ENCODE results near the gene HBS1L. TPM values are rescaled to one million over a fixed set of nuclear protein-coding genes. Genes with fewer than 3 reads are reported as not detected.
"Not testable (repeated sequence)": the region's sequence is repeated elsewhere in the genome, so short reads cannot be mapped to it uniquely, and the experiment has no call there.

The HBS1L gene
- polyA plus RNA-seq, 4 donors: 65.6 to 74.9 (median 71.4) TPM

DNA sequence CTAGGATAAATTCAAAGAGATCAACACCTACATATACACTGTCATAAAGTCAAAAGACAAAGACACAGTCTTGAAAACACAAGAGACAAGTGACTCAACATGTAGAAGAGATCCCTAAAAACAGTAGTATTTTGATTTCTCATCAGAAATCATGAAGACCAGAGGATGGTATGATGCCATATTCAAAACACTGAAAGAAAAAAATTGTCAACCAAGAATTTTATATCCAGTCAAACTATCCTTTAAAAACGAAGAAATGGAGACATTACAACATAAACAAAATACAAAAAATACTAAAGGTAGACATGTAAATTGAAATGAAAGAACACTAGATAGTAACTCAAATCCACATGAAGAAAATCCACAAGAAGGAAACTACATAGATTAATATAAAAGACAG, 27.3 kb upstream of the HBS1L start:
- DNase-seq (ENCODE audit: low read depth in 4 of 4, low spot score in 2 of 4): no peak

DNA sequence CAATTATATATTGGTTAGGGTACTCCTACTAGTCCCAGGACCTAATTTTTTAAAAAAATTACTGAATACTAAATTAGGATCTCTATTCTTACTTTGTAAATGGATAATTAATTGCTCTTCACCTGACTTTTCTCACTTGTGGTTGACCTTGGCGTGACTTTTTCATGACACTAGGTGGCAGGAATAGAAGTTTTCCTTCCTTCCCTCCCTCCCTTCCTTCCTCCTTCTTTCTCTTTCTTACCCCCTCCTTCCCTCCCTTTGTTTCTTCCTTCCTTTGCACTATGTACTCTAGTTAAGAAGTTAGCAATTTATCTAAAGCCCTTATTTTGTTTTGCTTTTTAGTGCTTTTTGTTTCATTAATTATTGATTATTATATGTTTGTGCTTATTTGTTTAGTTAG, 20.4 kb upstream of the HBS1L start:
- DNase-seq (ENCODE audit: low read depth in 4 of 4, low spot score in 2 of 4): no peak

DNA sequence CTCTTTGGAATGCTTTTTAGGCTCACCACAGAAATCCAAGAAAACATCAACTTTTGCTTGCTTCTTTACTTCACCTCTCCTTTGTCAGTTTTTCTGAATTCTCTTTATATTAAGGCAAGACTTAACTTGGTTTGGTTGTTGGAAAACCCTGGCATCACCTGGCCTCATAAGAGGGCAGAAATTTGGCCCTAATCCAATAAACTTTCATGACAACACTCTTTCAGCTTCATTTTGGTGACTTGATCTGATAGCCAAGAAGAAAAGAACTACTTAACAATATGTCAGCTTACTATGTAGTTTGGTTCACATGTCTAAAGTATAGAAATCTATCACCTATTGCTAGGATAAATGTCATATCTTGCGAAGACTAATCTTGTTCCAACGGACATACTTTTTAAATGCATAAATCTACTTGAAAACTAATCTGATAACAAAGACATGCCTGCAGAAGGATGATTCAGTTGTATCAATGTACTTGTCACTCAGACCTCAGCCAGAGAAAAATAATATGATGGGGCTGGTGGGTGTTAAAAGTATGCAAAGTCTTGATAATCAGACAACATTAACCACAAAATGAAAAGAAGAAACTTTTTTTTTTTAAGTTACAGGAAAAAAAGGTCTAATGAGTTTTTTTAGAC, 19.3 kb upstream of the HBS1L start:
- no peak for DNase-seq (ENCODE audit: low read depth in 4 of 4, low spot score in 2 of 4)

DNA sequence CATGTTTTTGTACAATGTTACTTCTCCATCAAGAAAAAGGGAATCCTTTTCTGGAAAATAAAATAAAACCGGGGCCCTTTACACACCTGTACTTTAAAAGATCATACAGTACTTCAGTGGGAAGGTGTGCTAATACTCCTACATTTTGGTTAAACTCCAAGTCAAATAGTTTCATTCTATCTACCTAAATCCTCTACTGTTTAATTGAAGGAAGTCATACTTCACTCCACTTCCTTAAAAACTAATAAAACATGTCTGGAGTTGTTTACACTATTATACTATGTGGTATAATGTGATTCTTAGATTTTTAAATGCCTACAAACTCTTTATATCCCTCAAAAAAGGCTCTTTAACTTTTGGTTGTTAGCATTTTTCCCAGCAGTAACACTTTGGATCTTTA, 18.6 kb upstream of the HBS1L start:
- no peak for DNase-seq (ENCODE audit: low read depth in 4 of 4, low spot score in 2 of 4)

DNA sequence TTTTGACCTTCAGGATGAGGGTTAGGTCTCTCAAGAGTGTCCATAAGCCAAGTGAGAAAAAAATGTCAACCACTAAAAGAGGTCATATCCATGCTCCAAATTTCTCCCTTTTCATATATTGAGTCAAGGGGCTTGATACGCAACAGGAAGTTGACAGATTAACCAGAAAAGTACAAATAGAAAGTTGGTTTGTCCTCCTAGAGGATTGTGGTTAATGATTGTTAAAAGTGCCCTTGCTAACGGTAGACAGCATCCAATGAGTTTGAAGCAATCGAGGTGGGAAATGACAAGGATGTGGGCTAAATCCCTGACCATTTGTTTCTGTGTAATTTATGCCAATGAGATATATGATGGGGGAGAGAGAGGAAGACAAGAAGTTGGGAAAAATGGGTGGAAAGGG, 18.1 kb upstream of the HBS1L start:
- no peak for DNase-seq (ENCODE audit: low read depth in 4 of 4, low spot score in 2 of 4)

DNA sequence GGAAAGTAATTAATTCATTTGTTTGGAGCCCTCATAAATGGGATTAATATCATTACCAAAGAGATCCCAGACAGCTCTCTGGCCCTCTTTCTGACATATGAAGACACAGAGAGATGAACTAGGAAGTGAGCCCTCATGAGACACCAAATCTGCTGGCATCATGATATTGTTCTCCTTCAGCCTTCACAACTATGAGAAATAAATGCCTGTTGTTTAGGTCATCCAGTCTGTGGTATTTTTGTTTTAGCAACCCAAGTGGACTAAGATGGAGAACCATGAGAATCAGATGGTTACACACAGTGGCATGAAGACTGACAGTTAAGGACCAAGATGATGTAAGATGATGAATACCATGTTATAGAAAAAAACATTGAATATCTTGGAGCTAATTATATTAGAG, 16.9 kb upstream of the HBS1L start:
- no peak for DNase-seq (ENCODE audit: low read depth in 4 of 4, low spot score in 2 of 4)

DNA sequence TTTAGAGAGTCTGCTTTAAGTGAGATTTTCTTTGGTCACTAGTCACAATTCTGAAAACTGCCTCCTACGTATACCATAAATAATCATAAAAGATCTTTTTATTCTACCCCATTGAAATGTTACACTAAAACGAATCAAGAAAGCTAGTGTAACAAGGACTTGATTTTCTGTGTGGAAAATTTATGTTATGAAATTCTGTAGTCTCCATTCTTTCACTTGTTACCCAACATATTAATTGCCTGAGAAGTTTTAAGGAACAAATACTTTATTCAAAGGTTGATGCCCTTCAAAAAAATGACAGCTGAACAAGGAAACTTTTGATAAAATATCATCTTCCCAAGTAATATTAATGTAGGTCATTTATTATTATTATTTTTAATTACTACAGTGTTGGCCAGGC, 13.3 kb upstream of the HBS1L start:
- no peak for DNase-seq (ENCODE audit: low read depth in 4 of 4, low spot score in 2 of 4)

DNA sequence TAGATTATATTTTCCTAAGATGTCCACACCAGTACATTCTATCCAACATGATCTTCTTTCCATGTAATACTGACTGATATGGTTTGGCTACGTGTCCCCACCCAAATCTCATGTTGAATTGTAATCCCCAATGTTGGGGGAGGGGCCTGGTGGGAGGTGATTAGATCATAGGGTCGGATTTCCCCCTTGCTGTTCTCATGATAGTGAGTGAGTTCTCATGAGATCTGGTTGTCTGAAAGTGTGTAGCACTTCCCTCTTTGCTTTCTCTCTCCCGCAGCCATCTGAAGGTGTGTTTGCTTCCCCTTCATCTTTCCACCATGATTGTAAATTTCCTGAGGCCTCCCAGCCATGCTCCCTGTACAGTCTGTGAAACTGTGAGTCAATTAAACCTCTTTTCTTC, 12.2 kb upstream of the HBS1L start:
- no peak for DNase-seq (ENCODE audit: low read depth in 4 of 4, low spot score in 2 of 4)

DNA sequence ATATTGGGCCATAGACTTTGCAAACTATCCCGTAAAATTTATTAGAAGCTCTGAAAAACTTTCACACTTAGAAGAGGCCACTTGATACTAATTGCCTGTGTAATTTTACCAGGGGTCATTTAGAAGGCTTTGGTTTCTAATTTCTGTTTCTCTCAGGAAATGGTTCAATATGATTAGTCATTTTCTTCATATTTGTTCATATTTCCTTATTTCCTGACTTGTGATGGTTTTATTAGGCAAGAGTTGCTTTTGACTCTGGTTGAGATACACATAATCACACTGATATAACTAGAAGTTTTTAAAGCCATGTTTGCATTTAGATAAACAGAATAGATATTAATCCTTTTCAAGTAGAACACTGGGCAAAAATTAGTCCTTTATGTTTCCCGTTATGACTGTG, 11.8 kb upstream of the HBS1L start:
- DNase-seq (ENCODE audit: low read depth in 4 of 4, low spot score in 2 of 4): no peak

DNA sequence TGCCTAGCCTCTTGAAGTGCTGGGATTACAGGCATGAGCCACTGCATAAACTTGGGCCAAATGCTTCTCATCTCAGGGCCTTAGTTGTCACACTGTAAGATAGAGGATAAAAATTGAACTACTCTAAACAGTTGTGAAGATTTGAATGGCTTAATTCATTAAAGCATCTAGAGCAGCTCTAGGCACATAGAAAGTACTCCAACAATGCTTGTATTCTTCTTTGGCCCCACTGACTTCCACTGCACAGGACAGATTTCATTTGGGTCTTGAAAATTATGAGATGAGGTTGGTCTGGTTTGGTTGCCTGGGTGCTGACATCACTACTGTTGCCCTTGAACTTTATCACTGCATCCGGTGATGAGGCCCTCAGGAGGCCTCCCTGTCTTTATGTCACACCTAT, 10.0 kb upstream of the HBS1L start:
- DNase-seq (ENCODE audit: low read depth in 4 of 4, low spot score in 2 of 4): no peak

DNA sequence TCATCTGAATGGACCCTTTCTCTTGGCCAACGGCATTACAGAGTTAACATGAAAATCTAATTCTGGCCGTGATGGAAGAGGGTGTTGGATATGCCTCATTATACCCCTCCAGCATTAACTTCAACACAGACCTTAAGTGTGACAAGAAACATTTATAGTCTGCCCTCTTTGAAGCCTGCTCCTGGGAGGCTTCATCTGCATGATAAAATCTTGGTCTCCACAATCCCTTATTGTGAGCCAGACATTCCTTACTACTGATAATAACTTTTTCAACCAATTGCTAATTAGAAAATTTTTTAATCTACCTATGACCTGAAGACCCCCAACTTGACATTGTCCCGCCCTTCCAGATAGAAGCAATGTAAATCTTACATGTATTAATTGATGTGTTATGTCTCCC, 9.3 kb upstream of the HBS1L start:
- no peak for DNase-seq (ENCODE audit: low read depth in 4 of 4, low spot score in 2 of 4)

DNA sequence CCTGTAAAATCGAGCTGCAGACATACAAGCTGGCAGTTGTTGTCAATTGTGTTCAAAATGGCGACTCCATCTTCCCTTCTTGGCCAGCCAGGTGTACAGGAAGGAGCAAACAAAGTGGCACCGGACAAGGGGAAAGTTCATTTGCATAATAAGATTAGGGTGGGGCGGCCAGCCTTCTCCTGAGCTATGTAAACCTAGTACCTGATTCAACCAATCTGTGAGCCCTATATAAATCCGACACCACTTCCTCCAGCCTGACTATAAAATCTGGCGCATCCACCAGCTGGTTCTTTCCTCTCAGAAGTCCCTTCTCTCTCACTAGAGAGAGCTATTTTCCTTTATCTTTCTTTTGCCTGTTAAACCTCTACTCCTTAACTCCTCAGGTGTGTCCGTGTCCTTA, 8.1 kb upstream of the HBS1L start:
- DNase-seq (ENCODE audit: low read depth in 4 of 4, low spot score in 2 of 4): no peak

DNA sequence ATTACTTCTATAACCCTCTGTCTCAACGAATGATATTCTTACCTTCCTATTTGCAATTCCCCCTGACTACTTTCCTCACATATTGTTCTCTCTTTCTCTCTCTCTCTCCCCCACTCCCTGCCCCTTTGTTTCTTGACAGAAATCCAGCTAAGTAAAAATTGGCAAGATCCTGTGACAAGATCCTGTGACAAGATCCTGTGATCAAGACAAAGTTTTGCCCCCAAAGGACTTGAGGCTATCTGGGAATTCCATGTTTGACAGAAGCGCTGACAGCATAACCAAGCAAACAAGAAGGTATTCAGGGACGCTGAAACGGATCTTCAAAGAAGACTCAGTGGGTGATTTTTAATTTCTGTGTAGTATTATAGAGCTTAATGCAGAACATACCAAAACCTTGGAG, 5.5 kb upstream of the HBS1L start:
- DNase-seq (ENCODE audit: low read depth in 4 of 4, low spot score in 2 of 4): no peak

DNA sequence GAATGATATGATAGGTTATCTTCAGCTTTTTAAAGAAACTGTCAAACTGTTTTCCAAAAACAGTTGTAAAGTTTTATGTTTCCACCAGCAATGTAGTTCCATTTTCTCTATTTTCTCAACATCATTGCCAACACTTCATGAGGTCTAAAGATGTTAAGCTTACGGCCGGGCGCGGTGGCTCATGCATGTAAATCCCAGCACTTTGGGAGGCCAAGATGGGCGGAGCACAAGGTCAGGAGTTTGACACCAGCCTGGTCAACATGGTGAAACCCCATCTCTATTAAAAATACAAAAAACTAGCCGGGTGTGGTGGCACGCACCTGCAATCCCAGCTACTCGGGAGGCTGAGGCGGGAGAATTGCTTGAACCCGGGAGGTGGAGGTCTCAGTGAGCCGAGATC, 3.7 kb upstream of the HBS1L start:
- DNase-seq (ENCODE audit: low read depth in 4 of 4, low spot score in 2 of 4): not testable (repeated sequence)

DNA sequence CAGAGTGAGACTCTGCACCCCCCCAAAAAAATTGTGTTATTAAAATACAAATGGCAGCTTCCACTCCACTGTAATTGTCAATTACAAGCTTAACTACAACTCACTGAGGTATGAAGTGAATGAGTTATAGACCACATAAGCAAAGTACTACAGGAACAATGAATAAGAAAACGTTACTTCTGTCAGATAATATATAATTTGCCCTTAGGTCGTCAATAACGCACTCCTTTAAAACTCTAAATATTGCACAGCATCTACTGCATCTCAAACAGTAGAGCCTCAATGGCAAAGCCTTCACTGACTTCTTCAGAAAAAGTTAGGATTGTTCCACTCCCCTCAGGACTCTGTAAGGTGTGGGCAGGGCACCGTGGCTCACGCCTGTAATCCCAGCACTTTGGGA, 2.0 kb upstream of the HBS1L start:
- no peak for DNase-seq (ENCODE audit: low read depth in 4 of 4, low spot score in 2 of 4)

DNA sequence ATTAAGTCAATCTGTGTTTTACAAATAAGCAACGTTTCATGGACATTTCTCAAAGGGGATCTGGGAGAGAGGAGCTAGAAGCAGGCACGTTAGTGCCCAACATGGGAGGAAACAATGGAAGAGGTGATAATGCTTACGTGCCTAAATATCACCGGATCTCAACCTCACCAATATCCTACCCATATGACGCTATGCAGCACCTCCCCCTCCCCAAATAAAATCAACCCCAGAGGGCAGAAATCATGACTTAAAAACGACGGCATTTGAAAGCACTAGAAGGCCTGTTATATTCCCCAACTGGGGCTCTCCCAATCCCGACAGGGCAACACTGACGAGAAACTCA, 425 bp downstream of the HBS1L start:
- peak in 1 of 4 donors; percentile 0 for DNase-seq (ENCODE audit: low read depth in 4 of 4, low spot score in 2 of 4)

DNA sequence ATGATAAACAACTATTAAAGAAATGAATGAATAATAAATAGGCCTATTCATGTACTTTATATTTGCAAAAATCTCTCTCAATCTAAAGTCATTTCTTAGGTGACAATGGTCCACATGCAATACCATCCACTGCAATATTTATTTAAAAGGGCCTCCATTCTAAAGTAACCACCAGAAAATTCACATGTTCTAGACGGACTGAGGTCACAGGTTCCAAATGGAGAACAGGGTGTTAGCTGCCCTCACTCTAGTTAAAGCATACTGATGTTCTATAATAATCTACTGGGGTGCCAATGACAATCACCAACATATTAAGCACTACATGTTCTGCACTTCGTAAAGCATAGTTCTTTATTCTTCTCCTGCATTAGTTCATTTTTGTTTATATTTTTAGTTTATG, 1.2 kb downstream of the HBS1L start:
- DNase-seq (ENCODE audit: low read depth in 4 of 4, low spot score in 2 of 4): no peak

DNA sequence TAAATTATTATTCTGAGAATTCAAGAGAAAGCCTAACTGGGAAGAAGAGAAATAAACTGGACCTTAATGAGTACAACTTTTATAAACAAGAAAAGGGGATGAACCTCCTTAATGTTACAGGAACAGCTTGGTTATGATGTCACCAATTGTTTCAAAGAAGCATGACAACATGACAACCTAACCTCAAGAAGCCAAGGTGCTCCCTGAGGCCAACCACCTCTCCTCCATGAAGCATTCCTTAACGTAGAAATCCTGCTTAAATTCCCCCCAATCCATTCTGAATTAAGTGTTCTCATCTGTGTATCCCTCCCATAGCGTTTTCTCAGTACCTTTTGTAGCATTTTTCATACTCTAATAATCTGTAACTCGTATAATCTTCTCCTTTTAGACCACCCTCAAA, 1.7 kb downstream of the HBS1L start:
- DNase-seq (ENCODE audit: low read depth in 4 of 4, low spot score in 2 of 4): no peak

DNA sequence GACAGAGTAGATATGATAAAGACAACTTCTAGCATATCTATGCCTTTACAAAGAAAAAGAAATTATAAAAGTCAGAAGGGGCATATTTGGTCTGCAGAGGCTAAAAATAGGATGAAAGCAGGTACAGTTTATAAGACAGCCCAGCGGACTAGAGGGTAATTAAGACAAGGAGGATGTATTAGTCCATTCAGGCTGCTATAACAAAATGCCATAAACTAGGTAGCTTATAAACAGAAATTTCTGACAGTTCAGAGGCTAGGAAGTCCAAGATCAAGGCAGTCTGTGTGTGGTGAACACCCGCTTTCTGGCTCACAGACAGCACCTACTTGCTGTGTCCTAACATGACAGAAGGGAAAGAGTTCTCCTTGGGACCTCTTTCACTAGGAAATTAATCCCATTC, 5.7 kb downstream of the HBS1L start:
- DNase-seq (ENCODE audit: low read depth in 4 of 4, low spot score in 2 of 4): no peak

DNA sequence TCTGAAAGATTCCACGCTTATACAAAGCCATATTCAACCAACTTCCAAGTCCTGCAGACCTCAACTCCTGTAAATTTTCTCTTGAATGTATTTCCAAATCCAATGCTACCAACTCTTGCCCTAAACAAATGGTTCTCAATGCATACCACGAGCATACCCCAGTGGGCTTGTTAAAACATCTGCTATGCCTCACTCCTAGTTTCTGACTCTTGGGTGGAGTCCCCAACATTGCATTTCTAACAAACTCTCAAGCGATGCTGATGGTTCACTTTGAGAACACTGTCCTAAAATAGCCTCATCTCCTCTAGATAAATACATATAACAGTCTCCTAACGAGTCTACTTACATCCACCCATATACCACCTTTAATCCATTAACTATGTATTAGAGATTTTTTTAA, 7.3 kb downstream of the HBS1L start:
- DNase-seq (ENCODE audit: low read depth in 4 of 4, low spot score in 2 of 4): no peak

DNA sequence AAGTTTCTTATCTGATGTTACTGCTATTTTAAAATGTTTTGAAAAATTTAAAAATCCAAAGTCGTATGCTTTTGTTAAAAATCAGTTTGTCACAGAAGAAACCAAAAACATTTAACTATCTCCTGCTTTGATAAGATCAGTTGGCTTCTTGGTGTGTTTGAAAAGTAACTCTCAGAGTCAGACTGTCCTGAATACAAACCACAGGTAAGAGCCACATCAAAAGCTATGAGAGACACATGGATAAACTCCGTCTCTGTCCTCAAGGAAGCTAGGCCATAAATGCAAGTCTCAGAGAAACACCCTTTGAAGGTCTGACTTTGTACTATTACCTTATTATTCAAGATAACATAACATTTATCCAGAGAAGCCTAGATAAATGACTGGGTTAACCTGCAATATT, 7.7 kb downstream of the HBS1L start:
- no peak for DNase-seq (ENCODE audit: low read depth in 4 of 4, low spot score in 2 of 4)

DNA sequence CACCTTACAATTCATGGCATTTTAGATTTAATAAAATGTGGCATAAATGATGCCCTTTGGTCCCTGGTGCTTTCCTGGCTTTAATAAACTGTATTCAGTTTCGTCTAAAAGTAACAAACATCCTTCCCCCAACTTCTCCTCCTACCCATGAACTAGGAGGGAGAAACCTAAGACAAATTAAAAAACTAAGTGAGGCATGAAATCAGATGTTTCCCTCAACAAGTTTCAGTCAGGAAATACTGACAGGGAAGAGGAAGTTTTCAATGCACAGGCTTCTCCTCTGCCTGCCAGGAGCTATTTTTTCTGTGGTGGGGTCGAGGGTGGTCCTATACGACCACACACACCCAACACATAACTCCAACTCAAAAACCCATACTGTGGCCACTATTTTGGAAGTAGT, 10.0 kb downstream of the HBS1L start:
- no peak for DNase-seq (ENCODE audit: low read depth in 4 of 4, low spot score in 2 of 4)

DNA sequence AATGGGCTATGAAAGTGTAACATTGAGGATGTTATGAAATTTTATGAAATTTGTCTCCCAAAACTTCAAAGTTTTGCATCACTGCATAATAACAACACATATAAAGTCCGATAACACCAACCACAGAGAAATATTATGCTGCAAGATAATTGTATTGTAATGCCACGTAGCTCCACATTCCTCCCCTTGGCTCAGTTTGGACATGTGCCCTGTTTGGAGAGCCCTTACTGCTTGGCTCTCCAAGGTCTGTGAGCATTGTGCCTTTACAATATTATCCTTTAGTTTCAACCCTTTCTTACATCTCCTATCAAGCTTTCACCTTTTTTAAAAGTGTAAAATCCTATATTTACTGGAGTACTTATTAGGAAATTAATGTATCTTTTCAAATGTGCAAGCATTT, 10.8 kb downstream of the HBS1L start:
- no peak for DNase-seq (ENCODE audit: low read depth in 4 of 4, low spot score in 2 of 4)

DNA sequence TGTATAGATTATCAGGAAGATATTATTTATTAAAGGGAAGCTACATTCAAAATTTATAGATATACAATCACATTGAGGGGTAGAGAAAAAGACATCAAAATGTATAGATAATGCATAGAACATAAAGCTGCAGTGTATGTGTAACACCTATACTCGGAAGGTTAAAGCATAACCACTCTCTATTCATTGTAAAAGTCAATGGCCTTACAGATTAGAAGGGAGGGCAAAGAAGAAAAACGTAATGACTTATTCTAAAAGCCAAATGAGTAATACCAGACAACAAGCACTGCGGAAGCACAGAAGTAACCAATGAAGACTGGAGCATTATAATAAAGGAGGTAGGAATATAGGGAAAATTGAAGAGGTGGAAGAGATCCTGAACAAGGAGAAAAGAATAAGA, 11.3 kb downstream of the HBS1L start:
- no peak for DNase-seq (ENCODE audit: low read depth in 4 of 4, low spot score in 2 of 4)

Measured in left renal cortex interstitium (tissue), 4 donors.